ENCODE measurements around the gene COL13A1.

COL13A1 gene

DNA sequence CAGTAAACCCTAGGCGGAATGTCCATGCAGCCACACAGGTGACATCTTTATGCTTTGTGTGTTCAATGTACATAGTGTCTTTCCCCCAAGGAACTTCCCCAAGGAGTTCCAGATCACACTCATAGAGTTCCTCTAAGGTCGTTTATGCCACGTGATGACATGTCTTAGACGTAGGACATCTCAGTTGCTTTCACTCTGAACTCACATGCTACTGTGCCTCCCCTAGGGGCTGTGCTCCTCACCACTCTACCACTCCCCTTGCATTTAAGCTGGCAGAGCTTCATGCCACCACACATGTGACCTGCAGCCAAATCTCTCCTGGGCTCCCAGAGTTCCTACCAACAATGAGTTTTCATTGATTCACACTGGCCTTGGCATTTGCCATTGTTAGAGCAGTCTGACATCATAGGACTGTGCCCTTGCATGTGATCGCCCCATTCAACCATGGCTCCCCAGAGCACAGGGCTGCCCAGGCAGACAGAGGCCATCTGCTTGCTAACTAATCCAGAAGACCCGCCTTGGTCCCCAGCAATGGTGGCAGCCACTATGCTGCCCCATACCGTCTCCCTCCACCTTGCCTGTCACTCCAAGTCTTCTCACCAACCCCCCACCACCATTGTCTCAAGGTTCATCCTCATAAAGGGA, 155.7 kb downstream of the COL13A1 start:
- Histone ChIP-seq H3K4me1 (ENCODE audit: control insufficient read depth, insufficient read depth, low read length) (peaks cover 3% of the 10 kb centered on the region), H3K27ac (ENCODE audit: low read length) (no peak overlapping the region), H3K4me3 (ENCODE audit: low read length in 2 of 2) (no peak overlapping the region), H3K9ac (ENCODE audit: low read length in 2 of 2) (no peak overlapping the region), H3K36me3 (ENCODE audit: control insufficient read depth in 2 of 2, insufficient read depth in 2 of 2, low read length in 2 of 2) (no peaks in the 10 kb centered on the region), H3K9me3 (ENCODE audit: control insufficient read depth in 2 of 2, low read length in 2 of 2) (peaks cover 0 to 4% of the 10 kb centered on the region in 2 donors), H3K27me3 (ENCODE audit: control insufficient read depth in 1 of 2, insufficient read depth in 2 of 2, low read length in 2 of 2) (no peaks in the 10 kb centered on the region)

DNA sequence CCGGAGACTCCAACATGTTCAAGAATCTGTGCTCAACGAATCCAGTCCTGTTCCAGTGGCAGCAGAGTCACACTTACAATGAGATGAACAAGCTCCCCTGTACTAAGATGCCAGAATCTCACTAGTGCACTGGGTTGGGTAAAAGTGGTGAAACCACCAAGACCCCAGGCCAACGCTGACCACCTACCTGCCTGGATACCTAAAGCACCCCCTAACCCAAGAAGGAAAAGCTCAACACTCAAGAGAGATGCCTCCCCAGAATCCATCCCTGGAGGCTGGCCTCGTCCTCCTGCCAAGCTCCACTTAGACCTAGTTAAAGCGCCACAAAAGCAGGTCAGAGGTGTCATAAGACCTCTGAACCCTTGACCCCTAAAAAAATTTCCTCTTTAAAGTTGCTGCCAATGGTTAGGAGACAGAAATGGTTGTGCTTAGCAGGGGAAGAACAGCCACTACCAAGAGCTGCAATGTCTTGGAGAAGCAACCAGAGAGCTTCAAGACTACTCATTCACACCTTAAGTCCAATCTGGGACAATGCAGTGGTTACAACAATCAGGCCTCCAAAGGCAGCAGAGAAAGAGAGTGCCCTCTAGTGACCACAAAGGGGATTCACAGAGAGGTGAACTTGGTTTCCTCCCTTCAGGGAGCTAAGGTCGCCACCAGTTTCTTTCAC, 156.3 kb downstream of the COL13A1 start:
- Histone ChIP-seq H3K27me3 (ENCODE audit: control insufficient read depth in 1 of 2, insufficient read depth in 2 of 2, low read length in 2 of 2) (no peaks in the 10 kb centered on the region), H3K36me3 (ENCODE audit: control insufficient read depth in 2 of 2, insufficient read depth in 2 of 2, low read length in 2 of 2) (no peaks in the 10 kb centered on the region), H3K4me1 (ENCODE audit: control insufficient read depth, insufficient read depth, low read length) (peaks cover 3% of the 10 kb centered on the region), H3K9ac (ENCODE audit: low read length in 2 of 2) (no peak overlapping the region), H3K9me3 (ENCODE audit: control insufficient read depth in 2 of 2, low read length in 2 of 2) (peaks cover 0 to 4% of the 10 kb centered on the region in 2 donors), H3K4me3 (ENCODE audit: low read length in 2 of 2) (no peak overlapping the region), H3K27ac (ENCODE audit: low read length) (no peak overlapping the region)

DNA sequence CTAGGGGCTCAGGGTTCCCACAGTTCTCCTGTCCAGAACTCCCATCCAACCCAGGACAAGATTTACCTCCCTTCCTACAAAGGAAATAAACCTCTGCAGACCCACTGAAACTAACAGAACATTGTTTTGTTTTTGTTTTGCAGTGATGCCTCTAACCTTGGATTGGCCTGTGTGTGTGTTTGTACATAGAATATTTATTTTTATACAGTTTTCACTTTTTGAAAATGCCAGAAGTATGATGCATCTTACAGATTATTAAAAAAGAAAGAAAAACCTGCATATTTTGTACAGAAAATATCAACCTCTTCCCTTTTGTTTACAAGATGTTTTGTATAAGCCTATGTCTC, 156.8 kb downstream of the COL13A1 start:
- no peak overlapping the region for H3K4me3 ChIP-seq (ENCODE audit: low read length in 2 of 2)
- H3K27ac ChIP-seq (ENCODE audit: low read length): no peak overlapping the region
- no peak overlapping the region for H3K9ac ChIP-seq (ENCODE audit: low read length in 2 of 2)
- peaks cover 3% of the 10 kb centered on the region for H3K4me1 ChIP-seq (ENCODE audit: control insufficient read depth, insufficient read depth, low read length)
- no peaks in the 10 kb centered on the region for H3K27me3 ChIP-seq (ENCODE audit: control insufficient read depth in 1 of 2, insufficient read depth in 2 of 2, low read length in 2 of 2)
- H3K9me3 ChIP-seq (ENCODE audit: control insufficient read depth in 2 of 2, low read length in 2 of 2): peaks cover 0 to 4% of the 10 kb centered on the region in 2 donors
- no peaks in the 10 kb centered on the region for H3K36me3 ChIP-seq (ENCODE audit: control insufficient read depth in 2 of 2, insufficient read depth in 2 of 2, low read length in 2 of 2)

DNA sequence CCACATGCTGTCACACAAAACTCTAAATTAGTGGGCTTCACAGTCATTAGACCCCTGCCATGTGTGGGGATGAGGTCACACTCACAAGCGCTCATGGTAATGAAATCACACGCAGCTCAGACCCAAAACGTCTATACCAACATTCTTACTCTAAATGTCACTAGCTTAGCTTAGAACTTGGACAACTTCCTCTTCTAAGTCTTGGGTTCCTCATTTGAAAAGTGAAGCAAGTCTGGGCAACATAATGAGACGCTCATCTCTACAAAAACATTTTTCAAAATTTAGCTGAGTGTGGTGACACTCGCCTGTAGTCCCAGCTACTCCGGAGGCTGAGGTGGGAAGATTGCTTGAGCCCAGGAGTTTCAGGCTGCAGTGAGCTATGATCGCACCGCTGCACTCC, 158.2 kb downstream of the COL13A1 start:
- peaks cover 3% of the 10 kb centered on the region for H3K4me1 ChIP-seq (ENCODE audit: control insufficient read depth, insufficient read depth, low read length)
- peaks cover 0 to 4% of the 10 kb centered on the region in 2 donors for H3K9me3 ChIP-seq (ENCODE audit: control insufficient read depth in 2 of 2, low read length in 2 of 2)
- H3K4me3 ChIP-seq (ENCODE audit: low read length in 2 of 2): no peak overlapping the region
- no peaks in the 10 kb centered on the region for H3K27me3 ChIP-seq (ENCODE audit: control insufficient read depth in 1 of 2, insufficient read depth in 2 of 2, low read length in 2 of 2)
- no peak overlapping the region for H3K9ac ChIP-seq (ENCODE audit: low read length in 2 of 2)
- no peaks in the 10 kb centered on the region for H3K36me3 ChIP-seq (ENCODE audit: control insufficient read depth in 2 of 2, insufficient read depth in 2 of 2, low read length in 2 of 2)
- no peak overlapping the region for H3K27ac ChIP-seq (ENCODE audit: low read length)

DNA sequence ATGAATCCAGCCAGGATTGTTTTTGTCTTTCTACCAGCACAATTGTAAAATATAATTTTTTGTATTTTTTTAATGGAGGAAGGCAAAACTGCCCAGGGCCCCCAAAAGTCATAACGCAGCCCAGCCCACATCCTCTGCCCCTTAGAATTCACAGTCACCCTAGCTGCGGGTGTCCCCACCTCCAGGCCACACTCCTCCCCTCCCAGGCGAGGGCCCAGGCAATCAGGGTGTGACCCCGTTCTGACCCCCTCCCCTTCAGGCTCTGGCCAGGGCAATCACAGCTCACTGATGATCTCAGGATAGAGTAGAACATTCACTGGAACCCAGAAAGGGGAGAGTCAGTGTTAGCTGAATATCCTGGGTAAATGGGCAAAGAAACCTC, 158.9 kb downstream of the COL13A1 start:
- peaks cover 3% of the 10 kb centered on the region for H3K4me1 ChIP-seq (ENCODE audit: control insufficient read depth, insufficient read depth, low read length)

DNA sequence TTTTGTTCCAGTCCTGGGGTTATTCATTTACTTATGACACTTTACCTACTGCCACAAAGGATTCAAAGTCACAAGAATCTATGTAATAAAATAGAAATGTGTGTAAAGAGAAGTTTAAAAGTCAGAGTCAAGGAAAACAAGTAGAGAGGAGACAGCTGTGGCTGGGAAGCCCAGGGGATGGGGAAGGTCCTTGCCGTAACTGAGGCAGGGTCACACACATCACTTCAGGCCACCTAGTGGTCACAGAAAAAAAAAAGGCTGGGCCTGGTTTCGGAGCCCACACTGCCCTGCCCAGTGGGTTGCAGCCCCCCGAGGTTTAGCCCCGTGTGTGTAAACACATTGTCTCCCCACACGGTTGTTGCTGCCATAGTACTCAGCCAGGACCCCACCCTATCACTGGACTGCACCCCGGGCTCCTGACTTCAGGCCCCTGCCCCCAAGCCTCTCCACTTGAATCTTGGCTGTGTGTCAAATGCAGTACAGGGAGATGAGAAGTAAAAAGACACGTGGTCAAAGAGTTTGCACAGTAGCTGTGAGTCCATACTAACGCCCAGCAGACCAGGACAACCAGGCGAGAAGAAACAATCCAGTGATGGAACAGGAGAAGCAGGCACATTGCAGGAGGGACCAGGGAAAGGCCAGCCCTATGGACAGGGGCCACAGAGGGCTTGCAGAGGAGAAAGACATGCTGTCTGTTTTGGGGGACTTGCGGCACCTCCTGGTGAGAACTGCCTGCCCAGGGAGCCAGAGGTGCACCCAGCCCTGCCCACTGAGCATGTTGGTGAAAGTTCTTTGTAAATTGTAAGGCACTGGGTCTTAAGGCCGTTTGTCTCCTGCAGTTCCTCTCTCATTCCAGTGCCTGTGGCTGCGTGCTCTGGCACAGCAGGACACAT, 159.5 kb downstream of the COL13A1 start:
- Histone ChIP-seq H3K9me3 (ENCODE audit: control insufficient read depth in 2 of 2, low read length in 2 of 2) (peaks cover 0 to 4% of the 10 kb centered on the region in 2 donors), H3K27me3 (ENCODE audit: control insufficient read depth in 1 of 2, insufficient read depth in 2 of 2, low read length in 2 of 2) (peaks cover 0 to 3% of the 10 kb centered on the region in 2 donors), H3K36me3 (ENCODE audit: control insufficient read depth in 2 of 2, insufficient read depth in 2 of 2, low read length in 2 of 2) (no peaks in the 10 kb centered on the region), H3K4me3 (ENCODE audit: low read length in 2 of 2) (no peak overlapping the region), H3K4me1 (ENCODE audit: control insufficient read depth, insufficient read depth, low read length) (peaks cover 3% of the 10 kb centered on the region), H3K27ac (ENCODE audit: low read length) (no peak overlapping the region), H3K9ac (ENCODE audit: low read length in 2 of 2) (no peak overlapping the region)

More for the DNA sequence above, 158.9 kb downstream of the COL13A1 start:
- peaks cover 0 to 4% of the 10 kb centered on the region in 2 donors for H3K9me3 ChIP-seq (ENCODE audit: control insufficient read depth in 2 of 2, low read length in 2 of 2)
- H3K9ac ChIP-seq (ENCODE audit: low read length in 2 of 2): no peak overlapping the region
- H3K36me3 ChIP-seq (ENCODE audit: control insufficient read depth in 2 of 2, insufficient read depth in 2 of 2, low read length in 2 of 2): no peaks in the 10 kb centered on the region
- no peak overlapping the region for H3K27ac ChIP-seq (ENCODE audit: low read length)
- no peaks in the 10 kb centered on the region for H3K27me3 ChIP-seq (ENCODE audit: control insufficient read depth in 1 of 2, insufficient read depth in 2 of 2, low read length in 2 of 2)
- H3K4me3 ChIP-seq (ENCODE audit: low read length in 2 of 2): no peak overlapping the region

DNA sequence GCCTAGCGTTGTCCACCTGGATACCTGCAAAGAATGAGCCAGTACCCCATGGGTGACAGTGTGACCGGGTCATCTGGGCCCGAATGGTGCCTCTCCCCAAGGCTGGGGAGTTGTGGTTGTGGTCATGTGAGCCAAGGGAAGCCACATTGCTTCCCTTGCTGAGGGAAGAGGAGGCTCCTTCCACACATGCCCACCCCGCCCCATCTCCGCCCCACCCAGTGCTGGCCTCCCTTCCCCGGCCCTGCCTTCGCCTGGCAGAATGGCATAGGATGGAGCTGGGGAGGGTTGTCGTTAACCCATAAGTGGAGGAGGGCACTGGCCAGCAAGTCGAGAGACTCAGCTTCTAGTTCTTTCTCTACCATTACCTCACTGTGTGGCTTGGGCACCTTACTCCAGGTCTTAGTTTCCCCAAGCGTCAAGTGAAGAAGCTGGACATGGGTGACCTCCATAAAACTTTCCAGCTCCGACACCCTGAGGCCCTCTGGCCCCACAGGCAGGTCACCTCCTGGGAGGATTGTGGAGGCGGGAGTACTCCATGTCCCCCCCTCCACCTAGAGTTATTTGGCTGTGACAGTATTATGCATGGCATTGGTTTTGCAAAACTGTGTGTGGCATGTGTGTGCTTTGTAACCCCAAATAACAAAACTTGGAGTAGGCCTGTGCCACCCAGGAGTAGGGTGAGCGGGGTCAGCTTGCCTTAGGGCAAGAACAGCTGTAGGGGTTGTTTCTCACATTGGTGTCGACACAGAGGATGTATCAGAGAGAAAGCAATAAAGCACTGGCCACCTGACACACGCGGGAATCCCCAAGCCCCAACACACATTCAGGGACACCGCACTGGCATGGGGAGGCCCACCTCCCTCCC, 160.4 kb downstream of the COL13A1 start:
- Histone ChIP-seq H3K27ac (ENCODE audit: low read length) (no peak overlapping the region), H3K9ac (ENCODE audit: low read length in 2 of 2) (no peak overlapping the region), H3K36me3 (ENCODE audit: control insufficient read depth in 2 of 2, insufficient read depth in 2 of 2, low read length in 2 of 2) (no peaks in the 10 kb centered on the region), H3K27me3 (ENCODE audit: control insufficient read depth in 1 of 2, insufficient read depth in 2 of 2, low read length in 2 of 2) (peaks cover 0 to 3% of the 10 kb centered on the region in 2 donors), H3K4me3 (ENCODE audit: low read length in 2 of 2) (no peak overlapping the region), H3K9me3 (ENCODE audit: control insufficient read depth in 2 of 2, low read length in 2 of 2) (peaks cover 0 to 4% of the 10 kb centered on the region in 2 donors), H3K4me1 (ENCODE audit: control insufficient read depth, insufficient read depth, low read length) (peaks cover 3% of the 10 kb centered on the region)

DNA sequence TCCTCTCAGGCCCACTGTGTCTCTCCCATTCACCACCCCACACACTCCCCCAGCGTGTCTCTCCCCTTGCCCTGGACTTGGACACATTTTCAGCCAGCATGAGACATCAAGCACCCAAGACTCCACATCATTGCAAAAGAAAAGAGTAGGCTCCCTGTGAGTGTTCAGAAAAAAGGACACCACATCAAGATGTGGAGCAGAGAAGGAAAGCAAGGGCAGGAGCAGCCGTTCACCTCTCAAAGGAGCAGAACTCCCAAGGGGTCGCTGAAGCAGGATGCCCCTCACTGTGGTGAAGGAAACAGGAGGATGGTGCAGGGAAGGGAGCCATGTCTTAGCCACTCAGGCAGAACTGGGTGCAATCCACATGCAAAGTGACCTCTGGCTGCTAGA, 161.0 kb downstream of the COL13A1 start:
- Histone ChIP-seq H3K27ac (ENCODE audit: low read length) (no peak overlapping the region), H3K9me3 (ENCODE audit: control insufficient read depth in 2 of 2, low read length in 2 of 2) (peaks cover 0 to 4% of the 10 kb centered on the region in 2 donors), H3K4me1 (ENCODE audit: control insufficient read depth, insufficient read depth, low read length) (peaks cover 3% of the 10 kb centered on the region), H3K4me3 (ENCODE audit: low read length in 2 of 2) (no peak overlapping the region), H3K36me3 (ENCODE audit: control insufficient read depth in 2 of 2, insufficient read depth in 2 of 2, low read length in 2 of 2) (no peaks in the 10 kb centered on the region), H3K9ac (ENCODE audit: low read length in 2 of 2) (no peak overlapping the region), H3K27me3 (ENCODE audit: control insufficient read depth in 1 of 2, insufficient read depth in 2 of 2, low read length in 2 of 2) (peaks cover 0 to 3% of the 10 kb centered on the region in 2 donors)

DNA sequence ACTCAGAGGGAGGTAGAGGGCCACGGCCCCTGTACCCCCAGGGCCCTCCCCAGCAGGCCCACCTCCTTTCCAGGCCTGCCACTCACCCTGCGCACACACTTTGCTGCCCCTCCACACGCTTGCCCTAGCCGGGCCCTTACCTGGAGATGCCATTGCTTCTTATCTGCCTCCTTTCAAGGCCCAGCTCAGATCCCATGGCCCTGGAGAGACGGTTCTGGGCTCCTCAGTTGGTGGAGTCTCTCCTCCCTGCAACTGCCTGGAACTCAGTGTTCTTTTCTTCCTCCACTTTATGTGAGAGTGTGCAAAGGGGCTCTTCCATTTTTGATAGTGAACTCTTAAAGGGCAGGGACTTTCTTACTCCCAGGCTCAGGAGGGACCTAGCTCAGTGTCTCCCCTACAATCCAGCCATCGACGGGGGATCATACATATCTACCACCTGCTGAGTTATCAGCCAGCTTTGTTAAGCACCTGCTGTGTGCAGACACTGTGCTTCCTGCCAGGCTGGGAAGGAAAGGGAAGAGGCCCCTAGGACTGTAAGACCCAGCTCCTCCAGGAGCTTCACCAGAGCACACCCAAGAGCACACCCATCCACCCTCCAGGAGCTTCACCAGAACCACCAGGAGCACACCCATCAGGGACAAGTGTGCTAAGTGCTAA, 161.6 kb downstream of the COL13A1 start:
- H3K9ac ChIP-seq (ENCODE audit: low read length in 2 of 2): no peak overlapping the region
- H3K27me3 ChIP-seq (ENCODE audit: control insufficient read depth in 1 of 2, insufficient read depth in 2 of 2, low read length in 2 of 2): peaks cover 0 to 5% of the 10 kb centered on the region in 2 donors
- peaks cover 0 to 4% of the 10 kb centered on the region in 2 donors for H3K9me3 ChIP-seq (ENCODE audit: control insufficient read depth in 2 of 2, low read length in 2 of 2)
- H3K4me3 ChIP-seq (ENCODE audit: low read length in 2 of 2): no peak overlapping the region
- H3K36me3 ChIP-seq (ENCODE audit: control insufficient read depth in 2 of 2, insufficient read depth in 2 of 2, low read length in 2 of 2): no peaks in the 10 kb centered on the region
- no peak overlapping the region for H3K27ac ChIP-seq (ENCODE audit: low read length)
- peaks cover 3% of the 10 kb centered on the region for H3K4me1 ChIP-seq (ENCODE audit: control insufficient read depth, insufficient read depth, low read length)
